ENCODE measurements around the gene KCNJ6.

Gene KCNJ6

GRCh38 chr21:37821786-37822450, 94.3 kb downstream of the KCNJ6 start:
- no peak for TF ChIP-seq CTCF (IDR thresholded peaks at IDR 0.05; ENCODE audit: control extremely low read depth, extremely low read depth, low read depth, missing control alignments)
- POLR2A ChIA-PET = no interaction called here
- DNase-seq (ENCODE audit: extremely low spot score) = no peak
- CTCF ChIA-PET = interaction anchor here (1.4 kb wide), 1 partner anchor 10 kb away, joined by 3 read pairs; no protein-coding TSS in a partner anchor

- ChIA-PET POLR2A (no interaction called here), CTCF (interaction anchor here (1.0 to 1.1 kb wide), 2 partner anchors 28 to 34 kb away, joined by 3 read pairs; no protein-coding TSS in a partner anchor)
- DNase-seq (ENCODE audit: extremely low spot score) = no peak
- no peak for TF ChIP-seq CTCF (IDR thresholded peaks at IDR 0.05; ENCODE audit: control extremely low read depth, extremely low read depth, low read depth, missing control alignments)
These were observed 95.2 kb downstream of the KCNJ6 start for GRCh38 chr21:37821092-37821491.

- no peak for DNase-seq (ENCODE audit: extremely low spot score)
- no peak for TF ChIP-seq CTCF (IDR thresholded peaks at IDR 0.05; ENCODE audit: control extremely low read depth, extremely low read depth, low read depth, missing control alignments)
- ChIA-PET CTCF (interaction anchor here (1.0 kb wide), 1 partner anchor 13 kb away, joined by 3 read pairs; no protein-coding TSS in a partner anchor), POLR2A (no interaction called here)
These were observed 96.9 kb downstream of the KCNJ6 start for GRCh38 chr21:37819372-37819771.

DNA sequence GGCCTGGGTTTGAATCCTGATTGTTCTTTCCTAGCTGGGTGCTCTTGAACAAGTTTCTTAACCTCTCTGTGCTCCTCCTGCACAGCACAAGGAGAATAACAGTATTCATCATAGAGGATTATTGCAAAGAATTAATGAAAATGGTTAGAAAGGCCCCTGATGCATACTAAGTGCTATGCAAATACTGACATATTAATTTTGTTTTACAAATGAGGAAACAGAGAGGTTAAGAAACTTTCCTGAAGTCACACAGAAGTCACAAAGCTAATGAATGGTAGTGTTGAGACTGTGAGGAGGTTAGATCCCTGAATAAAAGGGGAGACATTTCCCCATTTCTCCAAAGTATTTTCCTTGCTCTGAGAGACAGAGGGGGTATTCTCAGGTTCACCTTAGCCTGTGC, 99.0 kb downstream of the KCNJ6 start:
- CTCF ChIA-PET = no interaction called here
- POLR2A ChIA-PET = no interaction called here
- no peak for TF ChIP-seq CTCF (IDR thresholded peaks at IDR 0.05; ENCODE audit: control extremely low read depth, extremely low read depth, low read depth, missing control alignments)
- DNase-seq (ENCODE audit: extremely low spot score) = no peak

DNA sequence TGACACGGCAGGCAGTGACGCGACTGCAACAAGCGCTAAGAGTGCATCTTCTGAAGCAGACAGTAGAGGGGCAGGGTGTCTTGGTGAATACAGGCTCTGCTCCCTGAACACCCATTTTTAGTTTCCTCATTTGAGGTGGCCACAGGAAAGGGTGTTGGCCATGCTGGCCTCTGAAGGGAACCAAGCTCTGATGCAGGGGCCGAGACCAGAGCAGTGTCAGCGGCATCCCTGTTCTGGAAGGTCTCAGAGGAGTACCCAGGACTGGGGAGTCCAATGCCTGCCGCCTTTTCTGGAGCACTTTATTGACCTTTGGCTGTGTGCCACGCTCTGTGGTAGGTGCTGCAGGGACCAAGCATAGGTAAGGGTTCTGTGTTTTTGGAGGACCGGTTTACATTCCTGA, 100.4 kb downstream of the KCNJ6 start:
- ChIA-PET CTCF (no interaction called here), POLR2A (no interaction called here)
- no peak for DNase-seq (ENCODE audit: extremely low spot score)
- no peak for TF ChIP-seq CTCF (IDR thresholded peaks at IDR 0.05; ENCODE audit: control extremely low read depth, extremely low read depth, low read depth, missing control alignments)

GRCh38 chr21:37811711-37812110, 104.5 kb downstream of the KCNJ6 start:
- POLR2A ChIA-PET = no interaction called here
- CTCF ChIA-PET = interaction anchor here (1.3 kb wide), 1 partner anchor 34 kb away, joined by 3 read pairs; no protein-coding TSS in a partner anchor
- no peak for DNase-seq (ENCODE audit: extremely low spot score)
- no peak for TF ChIP-seq CTCF (IDR thresholded peaks at IDR 0.05; ENCODE audit: control extremely low read depth, extremely low read depth, low read depth, missing control alignments)
